ENCODE results near the gene PSAP. TPM values are rescaled to one million over a fixed set of nuclear protein-coding genes. Genes with fewer than 3 reads are reported as not detected.

Gene PSAP
- polyA plus RNA-seq, 1 donor, result 520 TPM

DNA sequence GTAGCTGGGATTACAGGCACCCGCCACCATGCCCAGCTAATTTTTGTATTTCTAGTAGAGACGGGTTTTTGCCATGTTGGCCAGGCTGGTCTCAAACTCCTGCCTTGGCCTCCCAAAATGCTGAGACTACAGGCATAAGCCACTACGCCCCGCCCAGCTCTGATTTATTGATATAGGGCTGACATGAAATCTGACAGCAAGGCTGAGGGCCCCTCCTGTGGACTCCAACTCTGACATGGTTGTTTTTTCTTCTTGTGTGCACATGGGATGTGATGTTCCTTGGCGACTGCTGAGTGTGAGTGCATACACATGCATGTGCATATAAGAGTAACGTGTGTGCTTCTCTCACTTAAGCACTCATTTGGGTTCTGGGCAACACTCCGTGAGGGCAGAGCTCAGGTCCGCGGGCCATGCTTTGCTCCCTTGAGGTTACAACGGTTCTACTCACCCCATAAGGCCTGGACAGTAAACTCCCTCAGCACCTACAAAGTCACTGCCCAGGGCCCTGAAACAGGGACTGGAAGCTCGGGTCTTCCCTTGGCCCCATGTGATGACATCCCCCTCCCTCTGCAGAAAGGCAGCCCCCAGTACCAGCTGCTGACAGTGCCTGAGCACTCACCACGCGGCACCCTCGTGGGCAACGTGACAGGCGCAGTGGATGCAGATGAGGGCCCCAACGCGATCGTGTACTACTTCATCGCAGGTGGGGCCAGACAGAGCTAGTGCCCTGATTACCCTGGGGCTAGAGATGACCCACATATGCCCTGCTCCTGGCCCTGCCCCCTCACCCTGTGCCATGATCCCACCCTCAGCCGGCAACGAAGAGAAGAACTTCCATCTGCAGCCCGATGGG is 44.1 kb downstream of the PSAP start:
- DNase-seq, result no peak

DNA sequence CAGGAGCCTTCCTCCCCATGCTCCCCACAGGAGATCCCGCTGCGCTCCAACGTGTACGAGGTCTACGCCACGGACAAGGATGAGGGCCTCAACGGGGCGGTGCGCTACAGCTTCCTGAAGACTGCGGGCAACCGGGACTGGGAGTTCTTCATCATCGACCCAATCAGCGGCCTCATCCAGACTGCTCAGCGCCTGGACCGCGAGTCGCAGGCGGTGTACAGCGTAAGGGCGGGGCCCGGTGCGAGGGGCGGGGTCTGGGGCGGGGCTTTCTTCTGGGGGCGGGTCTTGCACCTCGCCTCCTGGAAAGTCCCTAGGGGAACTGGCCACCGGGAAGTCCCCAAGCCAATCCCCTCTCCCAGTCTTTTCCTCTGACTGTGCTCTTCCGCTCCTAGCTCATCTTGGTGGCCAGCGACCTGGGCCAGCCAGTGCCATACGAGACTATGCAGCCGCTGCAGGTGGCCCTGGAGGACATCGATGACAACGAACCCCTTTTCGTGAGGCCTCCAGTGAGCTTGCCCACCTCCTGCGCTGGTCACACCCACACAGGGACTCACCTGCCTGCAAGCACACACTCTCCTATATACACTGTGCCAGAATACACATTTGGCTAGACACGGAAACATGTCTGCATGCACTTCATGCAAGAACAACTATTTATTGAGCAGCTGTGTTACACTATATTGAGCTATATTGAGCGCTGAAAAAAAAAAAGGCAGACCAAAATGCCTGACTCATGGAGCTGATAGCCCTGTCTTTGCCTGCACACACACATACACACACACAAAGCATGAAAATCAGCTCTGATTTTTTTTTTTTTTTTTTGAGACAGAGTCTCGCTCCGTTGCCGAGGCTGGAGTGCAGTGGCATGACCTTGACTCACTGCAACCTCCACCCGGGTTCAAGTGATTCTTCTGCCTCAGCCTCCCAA is 45.0 kb downstream of the PSAP start:
- DNase-seq, result no peak

DNA sequence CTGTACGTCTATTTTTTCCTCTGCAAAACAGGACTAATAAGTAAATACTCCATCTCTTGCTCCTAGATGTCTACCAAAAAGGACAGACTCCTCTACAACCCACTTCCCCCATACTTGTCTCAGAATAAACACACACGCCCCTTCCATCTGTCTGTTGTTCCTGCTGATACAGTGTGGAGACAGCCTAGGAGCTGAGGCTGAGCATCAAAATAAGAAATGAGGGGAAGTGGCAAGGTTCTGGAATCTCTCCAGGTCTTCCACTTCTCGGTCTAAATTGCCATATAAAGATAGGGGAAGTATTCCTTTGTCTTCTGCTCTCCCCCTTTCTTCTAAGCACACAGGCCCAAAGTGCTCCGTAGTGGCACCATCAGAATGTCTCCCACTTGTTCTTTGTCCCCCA is 47.0 kb downstream of the PSAP start:
- DNase-seq, result peak; percentile 26

DNA sequence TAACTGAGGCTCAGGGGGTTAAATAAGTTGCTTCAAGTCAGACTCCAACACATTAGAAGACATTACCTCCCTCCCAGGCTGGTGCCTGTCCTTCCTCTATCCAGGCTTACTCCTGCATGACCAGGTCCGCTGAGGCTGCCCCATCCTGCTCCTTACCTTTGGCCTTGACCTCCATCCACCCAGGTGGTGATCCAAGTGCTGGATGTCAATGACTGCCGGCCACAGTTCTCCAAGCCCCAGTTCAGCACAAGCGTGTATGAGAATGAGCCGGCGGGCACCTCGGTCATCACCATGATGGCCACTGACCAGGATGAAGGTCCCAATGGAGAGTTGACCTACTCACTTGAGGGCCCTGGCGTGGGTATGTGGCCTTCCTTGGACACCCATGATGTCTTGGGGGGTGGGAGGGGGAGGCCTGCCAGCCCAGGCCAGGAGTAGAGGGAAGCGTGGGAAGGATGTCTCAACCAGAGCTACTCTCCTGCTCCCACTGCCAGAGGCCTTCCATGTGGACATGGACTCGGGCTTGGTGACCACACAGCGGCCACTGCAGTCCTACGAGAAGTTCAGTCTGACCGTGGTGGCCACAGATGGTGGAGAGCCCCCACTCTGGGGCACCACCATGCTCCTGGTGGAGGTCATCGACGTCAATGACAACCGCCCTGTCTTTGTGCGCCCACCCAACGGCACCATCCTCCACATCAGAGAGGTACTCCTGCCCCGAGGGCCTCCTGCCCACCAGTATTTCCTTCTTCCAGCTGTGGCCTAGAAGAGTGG is 48.1 kb downstream of the PSAP start:
- DNase-seq, result no peak

DNA sequence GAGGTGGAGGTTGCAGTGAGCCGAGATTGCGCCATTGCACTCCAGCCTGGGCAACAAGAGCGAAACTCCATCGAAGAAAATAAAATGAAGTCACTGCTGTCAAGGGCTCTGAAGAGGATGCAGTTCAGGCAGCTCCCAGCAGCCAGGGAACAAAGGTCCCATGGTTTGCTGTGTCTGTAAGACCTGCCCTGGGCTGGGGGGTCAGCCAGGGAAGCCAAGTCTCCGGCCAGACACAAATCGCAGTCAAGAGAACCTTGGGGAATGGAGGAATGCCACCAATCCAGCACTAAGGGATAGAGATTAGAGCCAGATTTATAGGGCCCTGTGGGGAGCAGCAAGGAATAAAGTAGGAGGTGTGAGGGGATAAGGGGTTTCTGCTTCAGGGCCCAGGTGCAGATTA is 48.8 kb downstream of the PSAP start:
- DNase-seq, result no peak

DNA sequence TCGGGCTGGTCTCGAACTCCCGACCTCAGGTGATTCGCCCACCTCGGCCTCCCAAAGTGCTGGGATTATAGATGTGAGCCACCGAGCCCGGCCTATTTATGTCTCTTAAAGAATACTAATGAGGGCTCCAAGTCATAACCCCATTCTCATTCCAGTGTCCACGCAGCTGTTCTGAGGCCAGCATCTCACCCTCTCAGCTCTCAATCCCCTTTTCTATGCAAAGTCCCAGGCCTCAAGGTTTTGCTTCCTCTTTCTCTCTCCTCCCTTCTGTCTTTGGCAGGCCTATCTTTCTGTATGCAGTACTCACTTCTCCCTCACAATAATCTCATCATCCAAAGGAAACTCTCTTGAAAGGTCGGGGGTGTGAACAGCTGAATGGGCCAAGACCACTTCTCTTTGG is 49.7 kb downstream of the PSAP start:
- DNase-seq, result no peak

DNA sequence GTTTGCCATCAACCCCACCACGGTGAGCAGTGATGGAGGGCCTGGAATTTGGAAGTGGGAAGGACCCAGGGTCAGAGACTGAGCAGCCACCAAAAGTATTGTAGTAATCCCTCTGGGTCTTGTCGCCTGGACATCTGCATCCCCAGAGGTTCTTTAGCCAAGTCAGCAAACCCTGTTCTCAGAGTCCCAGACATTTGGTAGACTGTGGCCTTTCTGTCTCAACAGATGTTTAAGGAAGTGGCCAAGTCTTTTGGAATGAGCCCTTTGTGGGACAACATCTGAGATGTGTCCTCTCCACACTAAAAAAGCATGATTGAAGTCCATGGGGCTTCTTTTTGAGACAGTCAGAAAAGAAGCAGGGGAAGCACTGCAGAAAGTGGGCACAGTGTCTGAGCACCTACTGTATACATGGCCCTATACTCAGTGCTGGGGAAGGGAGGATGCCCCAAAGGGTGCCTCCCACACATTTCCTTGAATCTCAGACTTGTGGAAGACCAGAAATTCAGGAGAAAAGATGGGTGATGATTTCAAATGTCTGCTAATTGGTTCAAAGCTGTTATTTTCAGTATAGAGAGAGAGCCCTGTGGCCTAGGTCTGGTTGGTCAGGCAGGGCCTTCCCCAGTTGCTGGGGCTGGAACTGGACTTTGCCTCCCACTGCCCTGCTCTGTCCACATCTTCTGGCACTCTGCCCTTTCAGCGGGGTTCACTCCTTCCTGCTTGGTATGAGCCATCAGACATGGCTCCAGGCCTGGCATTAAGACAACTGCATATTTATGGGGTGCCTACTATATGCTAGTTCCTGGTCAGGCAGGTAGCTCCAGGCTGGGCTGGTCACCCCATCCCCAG is 51.2 kb downstream of the PSAP start:
- DNase-seq, result no peak

DNA sequence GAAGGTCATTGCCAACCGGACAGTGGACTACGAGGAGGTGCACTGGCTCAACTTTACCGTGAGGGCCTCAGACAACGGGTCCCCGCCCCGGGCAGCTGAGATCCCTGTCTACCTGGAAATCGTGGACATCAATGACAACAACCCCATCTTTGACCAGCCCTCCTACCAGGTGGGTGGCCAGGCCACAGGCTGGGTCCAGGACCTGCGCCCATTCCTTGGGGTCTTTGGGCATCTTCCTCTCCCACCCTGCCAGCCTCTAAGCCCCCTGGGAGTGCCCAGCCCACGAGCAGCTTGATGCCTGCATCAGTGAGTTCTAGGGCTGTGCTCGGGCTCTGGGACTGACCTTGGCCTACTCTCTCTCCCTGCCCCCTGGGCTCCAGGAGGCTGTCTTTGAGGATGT is 51.9 kb downstream of the PSAP start:
- no peak for DNase-seq

DNA sequence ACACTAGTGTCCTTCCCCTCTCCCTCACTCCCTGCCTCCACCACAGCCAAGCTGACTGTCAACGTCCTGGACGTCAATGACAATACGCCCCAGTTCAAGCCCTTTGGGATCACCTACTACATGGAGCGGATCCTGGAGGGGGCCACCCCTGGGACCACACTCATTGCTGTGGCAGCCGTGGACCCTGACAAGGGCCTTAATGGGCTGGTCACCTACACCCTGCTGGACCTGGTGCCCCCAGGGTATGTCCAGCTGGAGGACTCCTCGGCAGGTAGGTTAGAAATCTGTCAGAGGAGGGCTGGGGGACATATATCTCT is 52.8 kb downstream of the PSAP start:
- DNase-seq, result no peak

DNA sequence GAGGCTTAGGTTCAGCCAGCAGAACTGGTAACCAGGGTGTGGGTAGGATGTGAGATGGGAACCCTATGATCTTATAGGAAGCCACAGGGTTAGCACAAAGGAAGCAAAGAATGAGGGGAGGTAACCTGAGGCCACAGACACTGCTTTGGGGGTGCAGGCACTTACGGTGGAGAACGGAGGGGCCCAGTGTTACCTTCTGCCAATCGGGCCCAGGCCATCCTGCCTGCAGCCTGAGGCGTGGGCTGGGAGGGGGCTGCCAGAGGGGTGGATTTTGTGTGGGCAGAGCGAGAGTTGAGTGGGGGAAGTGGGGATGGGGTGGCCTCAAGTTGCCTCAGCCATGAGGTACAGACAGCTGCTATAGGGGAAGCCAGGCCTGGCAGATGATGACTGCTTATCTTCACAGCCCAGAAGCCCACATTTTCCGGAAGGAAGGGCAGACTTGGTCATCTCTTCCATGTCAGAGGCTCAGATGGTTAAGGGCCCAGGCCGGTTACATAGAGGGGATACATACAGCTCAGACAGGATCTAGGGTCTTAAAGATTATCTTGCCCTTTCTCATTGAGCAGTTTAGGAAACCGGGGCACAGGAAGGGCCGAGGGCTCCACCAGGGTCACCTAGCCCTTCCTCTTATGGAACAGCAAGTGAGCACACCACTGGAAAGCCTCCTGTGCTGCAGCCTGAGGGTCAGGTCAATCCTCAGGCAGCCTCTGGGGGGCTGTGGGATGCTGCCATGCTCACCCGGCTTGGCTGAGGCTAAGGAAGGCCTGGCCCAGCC is 53.3 kb downstream of the PSAP start:
- DNase-seq, result no peak

DNA sequence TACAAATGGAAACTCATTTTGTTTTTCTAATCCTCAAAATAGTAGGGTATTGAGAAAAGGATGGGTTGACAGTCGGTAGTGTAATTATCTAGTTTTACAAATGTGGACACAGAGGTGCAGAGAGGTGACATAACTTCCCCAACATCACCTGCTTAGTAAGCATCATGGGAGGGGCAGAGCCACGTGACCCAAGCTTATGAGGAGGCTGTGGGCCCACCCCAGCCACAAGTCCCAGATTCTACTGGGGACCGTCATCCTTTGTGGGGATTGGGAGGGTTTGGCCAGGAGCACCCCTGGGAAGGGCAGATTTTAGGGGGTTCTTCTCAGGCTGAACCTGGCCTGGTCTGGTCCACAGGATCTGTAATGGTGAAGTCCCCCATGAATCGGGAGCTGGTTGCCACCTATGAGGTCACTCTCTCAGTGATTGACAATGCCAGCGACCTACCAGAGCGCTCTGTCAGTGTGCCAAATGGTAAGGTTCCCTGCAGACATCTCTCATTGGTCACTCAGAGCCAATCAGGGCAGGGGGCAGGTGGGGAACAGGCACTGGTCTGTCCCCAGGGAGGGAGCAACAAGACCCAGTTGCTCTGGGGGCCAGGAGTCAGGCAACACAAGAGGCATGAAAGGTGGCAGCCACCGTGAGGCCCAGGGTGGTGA is 54.2 kb downstream of the PSAP start:
- no peak for DNase-seq

DNA sequence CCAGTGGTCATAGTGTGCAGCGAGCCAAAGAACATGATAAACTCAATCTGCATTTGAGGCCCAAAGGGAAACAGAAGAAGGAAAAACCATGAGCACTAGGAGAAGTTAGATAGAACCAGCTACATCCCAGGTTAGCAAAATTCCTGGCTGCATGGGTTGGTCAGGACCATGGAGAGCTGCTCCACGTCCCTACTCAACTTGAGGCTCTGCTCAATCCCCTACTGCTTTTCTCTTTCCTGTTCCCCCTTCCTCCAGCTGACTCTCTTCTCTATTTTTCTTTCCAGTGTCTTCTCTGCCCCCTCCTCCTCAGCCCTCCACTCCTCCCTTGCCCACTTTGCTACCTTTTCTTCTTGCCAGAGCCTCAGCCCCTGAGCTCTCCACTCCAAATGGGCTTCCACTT is 55.8 kb downstream of the PSAP start:
- peak; percentile 52 for DNase-seq

DNA sequence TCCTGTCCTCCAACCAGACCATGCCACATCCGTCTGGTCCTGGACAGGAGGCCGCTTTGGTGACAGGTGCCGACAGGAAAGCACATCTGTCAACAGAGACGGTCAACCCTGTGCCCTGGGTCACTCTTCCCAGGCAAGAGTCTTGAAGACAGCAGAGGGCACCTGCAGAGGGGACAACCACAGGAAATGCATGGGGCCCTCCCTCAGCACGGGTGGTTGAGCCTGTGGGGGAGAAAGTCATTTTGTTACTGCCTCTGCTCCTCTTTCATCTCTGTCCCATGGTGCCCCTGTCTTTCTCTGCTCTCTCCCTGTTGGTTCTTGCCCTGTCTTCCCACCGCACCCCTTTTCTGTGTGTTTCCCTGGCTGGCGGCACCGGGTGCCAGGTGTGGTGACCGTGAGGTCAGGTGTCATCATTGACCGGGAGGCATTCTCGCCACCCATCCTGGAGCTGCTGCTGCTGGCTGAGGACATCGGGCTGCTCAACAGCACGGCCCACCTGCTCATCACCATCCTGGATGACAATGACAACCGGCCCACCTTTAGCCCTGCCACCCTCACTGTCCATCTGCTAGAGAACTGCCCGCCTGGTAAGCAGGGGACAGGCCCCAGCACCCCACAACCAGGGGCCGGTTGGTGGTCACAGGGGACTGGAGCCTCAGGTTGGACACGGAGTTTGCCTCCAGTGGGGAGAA is 60.2 kb downstream of the PSAP start:
- no peak for DNase-seq

DNA sequence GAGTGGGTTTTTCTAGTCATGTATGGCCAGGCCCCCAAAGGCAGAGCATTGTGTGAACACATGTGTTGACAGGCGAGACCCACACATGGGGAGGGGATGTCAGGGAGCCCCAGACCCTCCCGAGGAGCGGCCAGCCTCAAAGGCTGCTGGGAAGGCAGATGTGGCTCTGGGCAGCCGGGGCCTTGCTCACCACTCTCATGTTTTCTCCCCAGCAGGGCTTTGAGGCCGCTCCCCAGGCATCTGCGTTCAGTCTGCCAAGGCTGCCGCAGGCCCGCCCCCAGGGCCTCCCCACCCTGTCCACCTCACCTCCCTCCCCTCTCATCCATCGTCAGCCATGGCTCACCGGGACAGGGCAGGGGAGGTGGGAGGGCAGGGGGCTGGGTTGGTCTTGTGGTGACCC is 61.2 kb downstream of the PSAP start:
- no peak for DNase-seq

DNA sequence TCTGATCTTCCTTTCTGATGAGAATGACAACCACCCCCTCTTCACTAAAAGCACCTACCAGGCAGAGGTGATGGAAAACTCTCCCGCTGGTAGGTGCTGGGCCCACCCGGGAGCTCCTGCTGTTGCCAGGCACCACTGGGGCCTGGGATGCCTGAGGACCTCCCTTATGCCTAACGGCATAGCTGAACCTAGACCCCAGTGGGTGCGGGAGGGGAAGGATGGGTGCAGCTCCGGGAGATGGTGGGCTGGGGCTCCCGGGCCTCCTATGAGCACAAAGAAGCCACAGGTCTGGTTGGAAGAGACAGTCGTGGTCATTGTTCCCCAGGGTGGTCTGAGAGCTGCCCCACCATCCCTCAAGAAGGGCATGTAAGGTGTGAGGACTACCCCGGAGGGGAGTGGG is 62.1 kb downstream of the PSAP start:
- DNase-seq, result no peak

DNA sequence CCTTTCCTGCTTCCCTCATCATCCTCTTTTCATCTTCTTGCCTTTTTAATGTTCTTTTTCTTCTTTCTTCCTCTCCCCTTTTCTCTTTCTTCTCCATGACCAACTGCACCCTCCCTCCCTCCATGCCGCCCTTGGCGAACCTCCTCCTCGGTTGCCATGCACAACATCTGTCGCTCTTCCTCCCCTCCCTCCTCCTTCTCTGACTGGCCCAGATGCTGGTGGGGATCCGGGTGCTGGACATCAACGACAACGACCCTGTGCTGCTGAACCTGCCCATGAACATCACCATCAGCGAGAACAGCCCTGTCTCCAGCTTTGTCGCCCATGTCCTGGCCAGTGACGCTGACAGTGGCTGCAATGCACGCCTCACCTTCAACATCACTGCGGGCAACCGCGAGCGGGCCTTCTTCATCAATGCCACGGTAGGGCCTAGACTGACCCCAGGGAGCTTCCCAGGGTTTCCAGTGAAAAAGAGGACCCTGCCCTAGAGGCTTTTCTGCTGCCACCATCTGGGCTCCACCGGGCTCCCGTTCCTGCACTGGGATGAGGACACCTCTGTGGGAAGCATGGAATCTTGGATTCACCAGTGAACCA is 66.3 kb downstream of the PSAP start:
- DNase-seq, result no peak

DNA sequence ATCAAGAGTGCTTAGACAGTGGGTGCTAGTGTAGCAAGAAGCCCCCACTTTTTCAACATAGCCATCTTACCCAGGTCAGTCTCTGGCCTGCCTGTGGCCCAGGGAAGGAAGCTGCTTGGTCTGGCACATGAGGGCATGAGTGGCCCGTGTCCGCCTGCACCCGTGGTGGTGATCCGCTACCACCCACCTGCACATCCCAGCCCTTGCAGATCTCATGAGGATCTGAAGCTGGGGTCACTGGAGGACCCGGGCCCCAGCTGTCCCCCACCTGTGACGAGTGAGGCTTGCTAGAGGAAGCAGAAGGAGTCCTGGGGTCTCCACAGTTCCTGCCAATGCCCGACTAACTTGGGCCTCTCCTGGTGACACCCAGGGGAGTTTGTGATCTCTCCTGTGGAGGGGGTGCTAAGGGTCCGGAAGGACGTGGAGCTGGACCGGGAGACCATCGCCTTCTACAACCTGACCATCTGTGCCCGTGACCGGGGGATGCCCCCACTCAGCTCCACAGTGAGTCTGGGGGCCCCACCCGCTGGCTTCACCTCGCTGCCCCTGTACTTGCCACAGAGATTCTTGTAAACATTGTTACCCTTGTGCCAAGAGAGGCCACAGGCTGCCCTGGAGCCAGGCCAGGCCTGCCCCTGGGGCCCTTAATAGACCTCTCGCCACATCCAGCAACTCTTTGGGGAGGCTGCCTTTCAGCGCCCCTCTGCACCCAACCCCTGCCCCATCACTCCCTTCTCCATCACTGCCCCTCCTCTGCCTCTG is 67.0 kb downstream of the PSAP start:
- DNase-seq, result no peak

DNA sequence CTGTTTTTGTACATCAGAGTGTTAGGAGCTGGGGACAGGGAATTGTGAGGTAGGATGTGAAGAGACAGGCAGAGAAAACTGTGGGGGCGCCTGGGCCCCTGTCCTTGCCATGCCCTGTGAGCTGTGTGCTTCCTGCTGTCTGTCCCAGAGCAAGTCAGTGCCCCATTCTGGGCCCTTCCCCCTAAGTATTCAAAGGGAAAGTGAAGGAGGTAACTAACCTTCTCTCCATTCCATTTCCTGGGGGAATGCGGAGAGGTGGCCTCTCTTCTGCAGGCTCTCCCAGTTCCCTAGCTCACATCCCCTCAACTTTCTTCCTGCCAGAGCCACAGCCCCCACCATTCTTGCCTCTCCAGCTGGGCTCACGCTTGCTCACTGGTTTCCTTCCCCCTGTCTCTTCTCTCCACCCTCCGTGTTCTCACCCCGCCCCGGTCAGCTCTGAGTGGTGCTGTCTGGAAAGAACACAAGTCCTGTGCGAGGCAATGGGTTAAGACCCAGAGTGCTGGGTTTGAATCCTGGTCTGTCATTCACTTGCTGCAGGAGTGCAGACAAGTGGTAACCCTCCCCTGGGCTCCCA is 68.0 kb downstream of the PSAP start:
- no peak for DNase-seq

Measured in hindlimb muscle (tissue), 1 donor.